SJCRH30 (cell line): ENCODE data around the gene CDKN3. TPM values are rescaled to one million over a fixed set of nuclear protein-coding genes. Genes with fewer than 3 reads are reported as not detected.
"Not testable (repeated sequence)": the region's sequence is repeated elsewhere in the genome, so short reads cannot be mapped to it uniquely, and the experiment has no call there.

Source experiments
- DNase-seq, 2 experiments: peaks; one replicate each; pipeline ENCODE4 v3.0.0-alpha.2; 2015 to 2020
- H3K27ac ChIP-seq: fragments of 250-450 bp; sonication (Bioruptor Pico); 2 replicates; pipeline ENCODE4 v1.5.1; 2020; ENCODE audit warnings: mild to moderate bottlenecking, moderate library complexity
- H3K27me3 ChIP-seq: fragments of 250-450 bp; sonication (Bioruptor Pico); 2 replicates; pipeline ENCODE4 v1.5.1; 2020; ENCODE audit warnings: mild to moderate bottlenecking, moderate library complexity
- H3K36me3 ChIP-seq: fragments of 250-450 bp; sonication (Bioruptor Pico); 2 replicates; pipeline ENCODE4 v1.5.1; 2020; ENCODE audit warnings: mild to moderate bottlenecking, moderate library complexity
- H3K4me1 ChIP-seq: fragments of 250-450 bp; sonication (Bioruptor Pico); 2 replicates; pipeline ENCODE4 v1.5.1; 2020; ENCODE audit warnings: mild to moderate bottlenecking, moderate library complexity
- H3K4me3 ChIP-seq: fragments of 250-450 bp; sonication (Bioruptor Pico); 2 replicates; pipeline ENCODE4 v1.5.1; 2020; ENCODE audit warnings: mild to moderate bottlenecking, moderate library complexity
- H3K9me3 ChIP-seq: fragments of 250-450 bp; sonication (Bioruptor Pico); replicated peaks from 2 replicates; pipeline ENCODE4 v1.5.1; 2020; ENCODE audit warnings: mild to moderate bottlenecking, moderate library complexity
- total RNA-seq: library from RNA; depleted of rRNA; stranded (reverse); fragments of >200 nt; shearing (Covaris generic); gene quantifications from 2 replicates; pipeline ENCODE4 v1.2.3, GENCODE V29; 2014

CDKN3 gene
- total RNA-seq, 1 experiment from 2014 or later: 47.3 TPM

DNA sequence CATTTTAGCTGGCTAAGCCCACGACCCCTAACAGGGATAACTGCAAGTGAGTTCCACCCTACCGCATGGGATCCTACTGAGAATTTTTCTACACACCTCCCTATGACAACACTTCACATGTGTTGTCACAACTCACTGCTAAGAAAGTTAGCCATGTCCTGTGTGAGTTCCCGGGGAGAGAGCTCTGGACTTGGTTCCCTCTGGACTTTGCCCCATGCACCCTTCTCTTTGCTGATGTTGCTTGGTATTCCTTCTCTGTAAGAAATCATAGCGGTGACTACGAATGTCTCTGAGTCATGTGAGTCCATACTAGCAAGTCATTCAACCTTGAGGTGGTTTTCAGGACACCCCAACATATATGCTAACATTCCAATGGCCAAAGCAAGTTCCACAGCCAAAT is 9.5 kb upstream of the CDKN3 start:
- Histone ChIP-seq H3K4me3 (no peak overlapping the region), H3K27ac (no peak overlapping the region), H3K9me3 (no peaks in the 10 kb centered on the region), H3K36me3 (no peaks in the 10 kb centered on the region), H3K4me1 (no peaks in the 10 kb centered on the region), H3K27me3 (no peaks in the 10 kb centered on the region)
- no peak for DNase-seq

DNA sequence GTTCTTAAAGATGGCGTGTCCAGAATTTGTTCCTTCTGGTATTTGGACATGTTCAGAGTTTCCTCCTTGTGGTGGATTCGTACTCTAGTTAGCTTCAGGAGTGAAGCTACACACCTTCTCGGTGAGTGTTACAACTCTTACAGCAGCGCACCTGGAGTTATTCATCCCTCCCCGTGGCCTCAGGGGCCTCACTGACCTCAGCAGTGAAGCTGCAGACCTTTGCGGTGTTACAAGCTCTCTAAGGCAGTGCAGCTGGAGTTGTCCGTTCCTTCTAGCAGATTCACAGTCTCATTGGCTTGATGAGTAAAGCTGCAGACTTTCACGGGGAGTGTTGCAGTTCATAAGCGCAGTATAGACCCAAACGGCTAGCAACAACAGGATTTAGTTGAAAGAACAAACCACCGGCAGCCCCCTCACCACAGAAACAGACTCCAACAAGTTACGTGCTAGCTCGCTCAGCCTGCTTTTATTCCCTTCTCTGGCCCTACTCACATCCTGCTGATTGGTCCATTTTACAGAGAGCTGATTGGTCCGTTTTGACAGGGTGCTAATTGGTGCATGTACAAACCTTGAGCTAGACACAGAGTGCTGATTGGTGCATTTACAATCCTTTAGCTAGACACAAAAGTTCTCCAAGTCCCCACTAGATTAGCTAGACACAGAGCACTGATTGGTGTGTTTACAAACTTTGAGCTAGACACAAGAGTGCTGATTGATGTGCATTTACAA is 4.5 kb upstream of the CDKN3 start:
- peak in 1 of 2 experiments; percentile 9 for DNase-seq
- no peak overlapping the region for H3K4me3 ChIP-seq
- no peaks in the 10 kb centered on the region for H3K27me3 ChIP-seq
- H3K27ac ChIP-seq: no peak overlapping the region
- no peaks in the 10 kb centered on the region for H3K4me1 ChIP-seq
- no peaks in the 10 kb centered on the region for H3K9me3 ChIP-seq
- H3K36me3 ChIP-seq: no peaks in the 10 kb centered on the region

DNA sequence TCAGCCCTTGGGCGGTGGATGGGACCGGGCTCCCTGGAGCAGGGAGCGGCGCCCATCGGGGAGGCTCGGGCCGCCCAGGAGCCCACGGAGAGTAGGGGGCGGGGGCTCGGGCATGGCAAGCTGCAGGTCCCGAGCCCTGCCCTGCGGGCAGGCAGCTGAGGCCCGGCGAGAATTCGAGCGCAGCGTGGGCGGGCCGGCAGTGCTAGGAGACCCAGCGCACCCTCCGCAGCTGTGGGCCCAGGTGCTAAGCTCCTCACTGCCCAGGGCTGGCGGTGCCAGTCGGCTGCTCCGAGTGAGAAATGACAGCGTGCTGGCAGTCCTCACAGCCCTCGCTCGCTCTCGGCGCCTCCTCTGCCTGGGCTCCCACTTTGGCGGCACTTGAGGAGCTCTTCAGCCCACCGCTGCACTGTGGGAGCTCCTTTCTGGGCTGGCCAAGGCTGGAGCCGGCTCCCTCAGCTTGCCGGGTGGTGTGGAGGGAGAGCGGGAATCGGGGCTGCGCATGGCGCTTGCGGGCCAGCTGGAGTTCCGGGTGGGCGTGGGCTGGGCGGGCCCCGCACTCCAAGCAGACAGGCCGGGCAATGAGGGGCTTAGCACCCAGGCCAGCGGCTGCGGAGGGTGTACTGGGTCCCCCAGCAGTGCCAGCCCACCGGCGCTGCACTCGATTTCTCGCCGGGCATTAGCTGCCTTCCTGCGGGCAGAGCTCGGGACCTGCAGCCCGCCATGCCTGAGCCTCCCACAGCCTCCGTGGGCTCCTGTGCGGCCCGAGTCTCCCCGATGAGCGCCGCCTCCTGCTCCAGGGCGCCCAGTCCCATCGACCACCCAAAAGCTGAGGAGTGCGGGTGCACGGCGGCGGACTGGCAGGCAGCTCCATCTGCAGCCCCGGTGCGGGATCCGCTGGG is 3.6 kb upstream of the CDKN3 start:
- not testable (repeated sequence) for H3K27me3 ChIP-seq, H3K27ac ChIP-seq, H3K9me3 ChIP-seq, DNase-seq, H3K4me1 ChIP-seq, H3K36me3 ChIP-seq, H3K4me3 ChIP-seq

DNA sequence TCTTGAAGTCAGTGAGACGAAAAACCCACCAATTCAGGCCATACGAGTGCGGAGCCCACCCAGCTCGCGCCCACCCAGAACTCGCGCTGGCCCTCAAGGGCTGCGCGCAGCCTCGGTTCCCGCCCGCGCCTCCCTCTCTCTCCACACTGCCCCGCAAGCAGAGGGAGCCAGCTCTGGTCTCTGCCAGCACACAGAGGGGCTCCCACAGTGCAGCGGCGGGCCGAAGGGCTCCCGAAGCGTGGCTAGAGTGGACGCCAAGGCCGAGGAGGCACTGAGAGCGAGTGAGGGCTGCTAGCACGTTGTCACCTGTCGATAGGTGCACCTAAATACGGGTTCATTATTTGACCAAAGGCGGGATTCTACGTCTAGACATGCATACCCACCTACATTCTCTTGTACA is 2.2 kb upstream of the CDKN3 start:
- Histone ChIP-seq H3K9me3 (no peaks in the 10 kb centered on the region), H3K27me3 (no peaks in the 10 kb centered on the region), H3K4me1 (no peaks in the 10 kb centered on the region), H3K4me3 (no peak overlapping the region), H3K36me3 (no peaks in the 10 kb centered on the region), H3K27ac (no peak overlapping the region)
- DNase-seq: no peak

DNA sequence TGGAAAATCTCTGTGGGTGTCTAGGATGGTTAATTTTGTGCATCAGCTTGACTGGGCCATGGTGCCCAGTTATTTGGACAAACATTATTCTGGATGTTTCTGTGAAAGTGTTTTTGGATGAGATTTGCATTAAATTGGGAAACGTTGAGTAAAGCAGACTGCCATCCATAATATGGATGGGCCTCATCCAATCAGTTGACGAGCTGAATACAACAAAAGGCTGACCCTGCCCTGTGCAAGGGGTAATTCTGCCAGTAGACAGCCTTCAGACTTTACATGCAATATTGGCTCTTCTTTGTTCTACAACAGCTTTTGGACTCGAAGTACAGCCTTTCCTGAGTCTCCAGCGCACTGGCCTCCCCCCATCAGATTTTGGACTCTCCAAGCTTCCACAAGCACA is 1.5 kb upstream of the CDKN3 start:
- Histone ChIP-seq H3K36me3 (no peaks in the 10 kb centered on the region), H3K9me3 (no peaks in the 10 kb centered on the region), H3K4me3 (no peak overlapping the region), H3K4me1 (no peaks in the 10 kb centered on the region), H3K27me3 (no peaks in the 10 kb centered on the region), H3K27ac (no peak overlapping the region)
- no peak for DNase-seq

DNA sequence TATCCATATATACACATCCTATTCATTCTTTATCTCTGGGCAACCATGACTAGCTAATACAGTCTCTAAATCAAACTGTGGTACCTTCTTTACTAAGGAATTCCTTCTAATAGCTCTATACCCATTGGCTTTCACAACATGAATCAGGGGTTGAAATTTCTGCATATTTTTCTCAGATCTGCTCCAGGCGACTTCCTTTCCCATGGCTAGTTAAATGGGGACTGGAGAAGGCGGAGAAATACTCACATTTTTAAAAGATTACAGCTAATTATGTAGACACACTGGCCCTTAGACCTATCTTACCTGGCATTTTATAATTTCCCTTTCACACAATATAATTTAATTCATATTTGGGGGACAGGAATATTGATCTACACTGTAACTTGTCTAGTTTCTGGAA is 1.1 kb upstream of the CDKN3 start:
- Histone ChIP-seq H3K9me3 (no peaks in the 10 kb centered on the region), H3K36me3 (no peaks in the 10 kb centered on the region), H3K4me3 (no peak overlapping the region), H3K4me1 (no peaks in the 10 kb centered on the region), H3K27me3 (no peaks in the 10 kb centered on the region), H3K27ac (no peak overlapping the region)
- DNase-seq: no peak

DNA sequence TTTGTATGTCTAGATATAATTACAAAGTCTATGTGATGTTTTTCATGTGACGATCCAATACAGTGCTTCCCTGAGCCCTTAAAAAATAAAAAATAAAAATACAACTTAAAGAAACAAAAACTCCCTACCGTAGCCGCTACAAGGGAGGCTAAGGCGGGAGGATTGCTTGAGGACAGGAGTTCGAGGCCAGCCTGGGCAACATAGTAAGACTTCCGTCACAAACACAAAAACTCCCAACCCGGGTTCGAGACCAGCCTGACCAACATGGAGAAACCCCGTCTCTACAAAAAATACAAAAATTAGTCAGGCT is 669 bp upstream of the CDKN3 start:
- H3K27me3 ChIP-seq: no peaks in the 10 kb centered on the region
- no peak for DNase-seq
- no peaks in the 10 kb centered on the region for H3K36me3 ChIP-seq
- no peaks in the 10 kb centered on the region for H3K4me1 ChIP-seq
- H3K4me3 ChIP-seq: peak overlapping the region; percentile 73
- H3K27ac ChIP-seq: peak overlapping the region; percentile 39; the same call in 1 of the 2 replicates
- no peaks in the 10 kb centered on the region for H3K9me3 ChIP-seq

DNA sequence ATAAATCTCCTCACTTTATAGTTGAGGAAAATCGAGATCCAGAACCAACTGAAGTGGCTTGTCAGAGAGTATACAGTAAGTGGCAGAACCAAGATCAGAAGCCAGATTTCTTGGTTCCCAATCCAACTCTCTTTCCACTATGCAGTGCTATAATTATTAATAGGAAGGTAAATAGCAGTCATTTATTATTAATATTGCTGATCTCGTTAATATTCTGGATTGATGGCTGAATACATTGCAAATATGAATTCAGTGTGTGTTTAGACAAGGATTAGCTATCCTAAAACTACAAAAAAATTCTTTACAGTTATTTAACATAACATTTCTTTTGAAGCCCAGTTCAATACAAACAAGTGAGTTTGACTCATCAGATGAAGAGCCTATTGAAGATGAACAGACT is 2.8 kb downstream of the CDKN3 start:
- Histone ChIP-seq H3K4me3 (no peak overlapping the region), H3K36me3 (no peaks in the 10 kb centered on the region), H3K27ac (no peak overlapping the region), H3K4me1 (no peaks in the 10 kb centered on the region), H3K9me3 (no peaks in the 10 kb centered on the region), H3K27me3 (no peaks in the 10 kb centered on the region)
- DNase-seq: no peak

DNA sequence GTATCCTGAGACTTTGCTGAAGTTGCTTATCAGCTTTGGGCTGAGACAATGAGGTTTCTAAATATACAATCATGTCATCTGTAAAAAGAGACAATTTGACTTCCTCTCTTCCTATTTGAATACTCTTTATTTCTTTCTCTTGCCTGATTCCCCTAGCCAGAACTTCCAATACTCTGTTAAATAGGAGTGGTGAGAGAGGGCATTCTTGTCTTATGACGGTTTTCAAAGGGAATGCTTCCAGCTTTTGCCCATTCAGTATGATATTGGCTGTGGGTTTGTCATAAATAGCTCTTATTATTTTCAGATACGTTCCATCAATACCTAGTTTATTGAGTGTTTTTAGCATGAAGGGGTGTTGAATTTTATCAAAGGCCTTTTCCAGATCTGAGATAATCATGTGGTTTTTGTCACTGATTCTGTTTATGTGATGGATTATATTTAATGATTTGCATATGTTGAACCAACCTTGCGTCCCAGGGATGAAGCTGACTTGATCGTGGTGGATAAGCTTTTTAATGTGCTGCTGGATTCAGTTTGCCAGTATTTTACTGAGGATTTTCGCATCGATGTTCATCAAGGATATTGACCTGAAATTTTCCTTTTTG is 6.7 kb downstream of the CDKN3 start:
- DNase-seq, H3K4me3 ChIP-seq, H3K9me3 ChIP-seq, H3K27me3 ChIP-seq, H3K27ac ChIP-seq, H3K36me3 ChIP-seq, H3K4me1 ChIP-seq: not testable (repeated sequence)

DNA sequence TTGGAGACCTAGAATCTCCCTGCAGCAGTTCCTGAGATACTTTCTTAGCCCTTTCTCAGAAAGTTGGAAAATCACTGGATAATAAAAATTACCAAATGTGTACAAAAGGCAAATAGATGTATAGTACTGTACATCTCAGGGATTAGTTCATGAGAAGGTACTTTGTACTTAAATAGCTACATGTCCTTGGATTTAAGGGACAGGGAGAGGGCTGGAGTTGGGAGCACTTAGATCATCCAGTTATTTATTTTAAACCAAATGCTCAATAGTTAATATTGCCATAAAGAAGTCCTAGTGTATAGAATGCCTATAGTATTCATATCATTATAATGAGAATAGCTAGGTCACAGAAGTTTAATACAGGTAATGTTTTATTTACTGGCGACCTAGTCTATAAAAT is 13.4 kb downstream of the CDKN3 start:
- Histone ChIP-seq H3K36me3 (peaks cover 6% of the 10 kb centered on the region; the same call in 1 of the 2 replicates), H3K9me3 (no peaks in the 10 kb centered on the region)
- DNase-seq: no peak

DNA sequence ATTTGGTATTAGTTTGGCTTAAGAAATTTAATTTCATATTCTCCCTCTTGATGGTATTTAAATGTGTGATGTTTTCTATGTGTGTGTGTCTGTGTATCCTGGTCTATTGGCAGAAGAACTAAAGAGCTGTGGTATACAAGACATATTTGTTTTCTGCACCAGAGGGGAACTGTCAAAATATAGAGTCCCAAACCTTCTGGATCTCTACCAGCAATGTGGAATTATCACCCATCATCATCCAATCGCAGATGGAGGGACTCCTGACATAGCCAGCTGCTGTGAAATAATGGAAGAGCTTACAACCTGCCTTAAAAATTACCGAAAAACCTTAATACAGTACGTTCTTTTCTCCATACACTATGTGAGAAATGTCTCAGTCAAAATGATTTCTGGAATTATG is 14.6 kb downstream of the CDKN3 start:
- H3K27ac ChIP-seq: no peak overlapping the region
- no peaks in the 10 kb centered on the region for H3K9me3 ChIP-seq
- H3K36me3 ChIP-seq: peaks cover 6% of the 10 kb centered on the region; the same call in 1 of the 2 replicates
- no peak overlapping the region for H3K4me3 ChIP-seq
- no peak for DNase-seq
- H3K4me1 ChIP-seq: no peaks in the 10 kb centered on the region
- no peaks in the 10 kb centered on the region for H3K27me3 ChIP-seq

More for the DNA sequence above, 13.4 kb downstream of the CDKN3 start:
- Histone ChIP-seq H3K4me1 (no peaks in the 10 kb centered on the region), H3K27ac (no peak overlapping the region), H3K27me3 (no peaks in the 10 kb centered on the region), H3K4me3 (no peak overlapping the region)

DNA sequence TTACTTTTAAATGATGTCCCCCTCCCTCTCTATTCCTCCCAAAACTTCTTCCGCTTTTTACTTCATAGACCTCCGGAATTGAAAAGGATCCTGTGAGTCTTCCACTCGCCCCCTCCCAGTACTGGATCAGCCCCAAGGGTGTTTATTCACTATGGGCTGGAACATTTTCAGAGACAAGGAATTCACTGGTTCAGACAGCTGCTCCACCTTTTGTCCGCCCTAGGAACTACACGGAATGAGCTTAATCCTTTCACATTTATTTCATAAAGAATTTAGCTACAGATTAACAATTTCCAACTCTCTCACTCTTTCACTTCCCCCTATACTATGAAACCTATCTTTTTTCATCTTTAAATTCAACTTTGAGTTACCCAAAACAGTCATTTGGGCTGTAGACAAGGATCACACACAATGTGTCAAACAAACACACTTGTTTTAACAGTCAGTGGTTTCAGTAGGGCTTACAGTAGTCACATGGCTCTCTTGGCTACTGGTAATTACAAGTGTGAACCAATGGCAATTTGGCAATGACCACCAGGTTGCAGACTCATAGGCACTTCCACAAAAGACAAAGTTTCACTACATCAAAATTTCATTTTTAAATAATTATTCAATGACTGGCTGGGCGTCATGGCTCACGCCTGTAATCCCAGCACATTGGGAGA is 23.8 kb downstream of the CDKN3 start:
- Histone ChIP-seq H3K4me1 (no peaks in the 10 kb centered on the region), H3K9me3 (no peaks in the 10 kb centered on the region), H3K27me3 (no peaks in the 10 kb centered on the region), H3K36me3 (peaks cover 10% of the 10 kb centered on the region), H3K27ac (no peak overlapping the region), H3K4me3 (no peak overlapping the region)
- peak in 1 of 2 experiments; percentile 56 for DNase-seq

DNA sequence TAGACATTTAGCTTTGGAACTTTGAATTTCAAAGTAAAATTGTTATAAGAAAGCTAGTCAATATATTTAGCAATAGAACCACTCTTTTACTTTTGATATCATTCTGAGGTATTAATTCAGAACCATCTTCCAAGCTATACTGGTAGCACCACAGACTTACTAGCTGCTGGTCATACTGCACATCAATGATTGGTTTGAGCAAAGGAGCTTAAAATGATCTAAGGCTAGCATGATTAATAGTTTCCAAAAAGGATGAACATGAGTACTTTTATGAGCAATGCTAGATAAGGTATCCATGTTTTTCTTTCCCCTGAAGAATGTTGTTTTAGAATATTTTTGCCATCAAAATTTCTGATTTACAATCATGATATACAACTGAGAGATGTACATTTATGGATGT is 27.2 kb downstream of the CDKN3 start:
- Histone ChIP-seq H3K27ac (no peak overlapping the region), H3K4me1 (no peaks in the 10 kb centered on the region), H3K4me3 (no peak overlapping the region), H3K36me3 (peaks cover 42% of the 10 kb centered on the region), H3K9me3 (no peaks in the 10 kb centered on the region), H3K27me3 (no peaks in the 10 kb centered on the region)
- no peak for DNase-seq

DNA sequence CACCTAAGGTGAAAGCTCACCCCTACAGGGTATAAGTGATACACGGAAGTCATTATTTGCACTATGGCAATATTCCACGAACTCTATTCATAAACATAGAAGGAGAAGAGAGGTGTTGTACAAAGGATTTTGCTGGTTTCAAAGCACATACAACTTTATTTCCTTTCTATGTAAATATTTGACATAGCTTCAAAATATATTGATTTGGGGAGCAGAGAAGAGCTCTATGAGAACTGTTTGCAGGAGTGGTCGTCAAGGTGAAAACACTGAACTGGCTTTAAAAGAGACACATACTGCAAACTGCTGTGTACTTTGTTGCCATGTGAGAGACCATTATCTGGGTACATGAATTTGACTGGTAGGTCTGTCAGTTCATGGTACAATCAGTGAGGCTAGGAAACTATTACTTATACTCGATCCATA is 27.7 kb downstream of the CDKN3 start:
- peaks cover 44% of the 10 kb centered on the region for H3K36me3 ChIP-seq
- H3K27ac ChIP-seq: no peak overlapping the region
- H3K9me3 ChIP-seq: no peaks in the 10 kb centered on the region
- H3K27me3 ChIP-seq: no peaks in the 10 kb centered on the region
- no peaks in the 10 kb centered on the region for H3K4me1 ChIP-seq
- no peak overlapping the region for H3K4me3 ChIP-seq
- no peak for DNase-seq

DNA sequence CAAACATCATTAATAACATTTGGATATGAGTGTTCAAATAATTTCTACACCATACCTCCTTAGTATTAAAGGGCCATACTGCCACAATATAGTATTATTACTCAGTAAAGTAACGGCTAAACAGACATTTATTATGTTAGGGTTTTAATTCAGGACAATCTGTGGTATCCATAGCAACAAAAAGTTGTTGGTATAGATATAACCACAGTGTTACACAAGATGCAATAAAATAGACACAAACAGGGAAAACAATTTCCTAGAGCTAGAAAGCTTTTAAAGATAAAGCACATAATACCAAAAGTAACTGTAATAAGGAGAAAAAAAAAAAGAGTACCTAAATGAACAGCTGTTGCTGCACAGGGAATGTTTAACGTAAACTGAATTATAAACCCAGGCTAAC is 28.3 kb downstream of the CDKN3 start:
- no peak overlapping the region for H3K4me3 ChIP-seq
- no peak for DNase-seq
- H3K36me3 ChIP-seq: peaks cover 48% of the 10 kb centered on the region

More for the DNA sequence above, 28.3 kb downstream of the CDKN3 start:
- H3K27me3 ChIP-seq: no peaks in the 10 kb centered on the region
- H3K27ac ChIP-seq: no peak overlapping the region
- H3K4me1 ChIP-seq: no peaks in the 10 kb centered on the region
- H3K9me3 ChIP-seq: no peaks in the 10 kb centered on the region
